HFFc6 (cell line): ENCODE measurements around the gene POLR3B. TPM values are rescaled to one million over a fixed set of nuclear protein-coding genes. Genes with fewer than 3 reads are reported as not detected.

Experiments
- DNase-seq: peaks from one replicate; pipeline ENCODE4 v3.0.0-alpha.2; 2018
- H3K27ac Mint-ChIP-seq: 2 replicates; pipeline ENCODE4 v1.8.0; 2020; ENCODE audit warnings: mild to moderate bottlenecking, mixed read lengths
- H3K27me3 Mint-ChIP-seq: 2 replicates; pipeline ENCODE4 v1.8.0; 2021; ENCODE audit warnings: mild to moderate bottlenecking, moderate library complexity, mixed read lengths; ENCODE audit not compliant: insufficient read depth
- H3K36me3 Mint-ChIP-seq: 2 replicates; pipeline ENCODE4 v1.8.0; 2021; ENCODE audit warnings: low read depth, mixed read lengths
- H3K4me1 Mint-ChIP-seq: 2 replicates; pipeline ENCODE4 v1.8.0; 2020; ENCODE audit warnings: low read depth, mixed read lengths
- H3K4me3 Mint-ChIP-seq: 2 replicates; pipeline ENCODE4 v1.8.0; 2020; ENCODE audit warnings: mild to moderate bottlenecking, moderate library complexity, mixed read lengths
- H3K9me3 Mint-ChIP-seq: 2 replicates; pipeline ENCODE4 v1.8.0; 2020; ENCODE audit warnings: mild to moderate bottlenecking, mixed read lengths
- CTCF ChIP-seq: fragments of 200-600 bp; sonication (generic); IDR thresholded peaks from 2 replicates; pipeline ENCODE4 v1.5.0; 2021; ENCODE audit warnings: antibody characterized with exemption, mild to moderate bottlenecking
- total RNA-seq, 6 experiments: library from RNA; stranded (reverse); fragmentation: NEBNext Ultra II Directional; extraction: Animal tissue kit (Norgen Biotek cat#: 25700); gene quantifications; 2 replicates in 1 of 6; 3 replicates in 5 of 6; pipeline ENCODE4 v1.2.3, GENCODE V29; 2021

The POLR3B gene
- total RNA-seq, 6 experiments from 2014 or later = 16.4 to 18.8 (median 17.3) TPM

- no peak for DNase-seq
- peaks cover 24% of the 10 kb centered on the region for H3K36me3 Mint-ChIP-seq
- no peak for TF ChIP-seq CTCF
- no peaks in the 10 kb centered on the region for H3K4me1 Mint-ChIP-seq
- H3K27me3 Mint-ChIP-seq = no peaks in the 10 kb centered on the region; the same call in 1 of the 2 replicates
- no peak overlapping the region for H3K4me3 Mint-ChIP-seq
- no peaks in the 10 kb centered on the region for H3K9me3 Mint-ChIP-seq
- H3K27ac Mint-ChIP-seq = no peak overlapping the region
These were observed 151.4 kb downstream of the POLR3B start for GRCh38 chr12:106508966-106509365.

DNA sequence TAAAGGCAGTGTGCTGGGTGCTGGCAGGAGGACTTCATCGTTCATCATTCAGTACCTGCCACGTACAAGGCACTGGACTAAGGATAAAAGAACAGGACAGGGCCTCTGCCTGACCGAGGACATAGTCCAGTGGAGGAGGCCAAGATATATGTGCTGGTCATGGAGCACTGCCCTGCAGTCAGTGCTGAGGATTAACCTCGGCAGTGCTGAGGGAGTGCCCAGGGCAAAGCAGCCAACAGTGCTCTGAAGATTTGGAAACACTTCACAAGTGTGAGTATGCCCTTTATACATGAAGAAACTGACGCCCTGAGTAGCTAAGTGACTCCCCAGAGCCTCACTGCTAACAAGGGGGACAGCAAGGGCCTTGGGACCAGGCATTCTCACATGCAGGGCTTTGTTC, 153.8 kb downstream of the POLR3B start:
- DNase-seq = no peak
- Mint-ChIP-seq H3K27ac (no peak overlapping the region), H3K9me3 (no peaks in the 10 kb centered on the region), H3K4me3 (no peak overlapping the region), H3K36me3 (peaks cover 20% of the 10 kb centered on the region), H3K4me1 (no peaks in the 10 kb centered on the region), H3K27me3 (peaks cover 2% of the 10 kb centered on the region; the same call in 1 of the 2 replicates)
- no peak for TF ChIP-seq CTCF

- no peaks in the 10 kb centered on the region for H3K9me3 Mint-ChIP-seq
- H3K27me3 Mint-ChIP-seq = peaks cover 8% of the 10 kb centered on the region; the same call in 1 of the 2 replicates
- no peak overlapping the region for H3K27ac Mint-ChIP-seq
- H3K36me3 Mint-ChIP-seq = peaks cover 8% of the 10 kb centered on the region; the same call in 1 of the 2 replicates
- peaks cover 8% of the 10 kb centered on the region for H3K4me1 Mint-ChIP-seq
- DNase-seq = no peak
- TF ChIP-seq CTCF = no peak
- H3K4me3 Mint-ChIP-seq = no peak overlapping the region
These were observed 159.8 kb downstream of the POLR3B start for GRCh38 chr12:106517314-106517713.

DNA sequence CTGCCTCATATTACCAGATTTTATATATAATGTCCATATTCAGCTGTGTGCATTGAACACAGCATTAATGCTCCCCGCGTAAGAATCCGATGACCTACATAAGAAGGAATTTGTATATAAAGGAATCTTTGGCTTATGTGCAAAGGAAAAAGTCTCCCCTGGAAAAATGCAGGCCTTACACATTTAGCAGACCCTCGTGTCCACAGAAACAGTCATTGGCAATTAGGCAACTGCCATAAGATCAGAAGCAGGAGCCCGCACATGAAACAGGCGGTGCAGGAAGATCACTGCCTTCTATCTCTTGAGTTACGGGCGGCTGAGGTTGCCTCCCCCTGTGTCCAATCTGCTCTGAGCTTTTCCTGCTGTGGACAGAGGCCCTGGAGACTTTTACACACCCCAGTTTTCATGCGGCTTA, 162.1 kb downstream of the POLR3B start:
- Mint-ChIP-seq H3K27me3 (peaks cover 10% of the 10 kb centered on the region; the same call in 1 of the 2 replicates), H3K4me3 (no peak overlapping the region), H3K4me1 (peaks cover 8% of the 10 kb centered on the region), H3K36me3 (no peaks in the 10 kb centered on the region), H3K9me3 (no peaks in the 10 kb centered on the region), H3K27ac (no peak overlapping the region)
- DNase-seq = no peak
- no peak for TF ChIP-seq CTCF

DNA sequence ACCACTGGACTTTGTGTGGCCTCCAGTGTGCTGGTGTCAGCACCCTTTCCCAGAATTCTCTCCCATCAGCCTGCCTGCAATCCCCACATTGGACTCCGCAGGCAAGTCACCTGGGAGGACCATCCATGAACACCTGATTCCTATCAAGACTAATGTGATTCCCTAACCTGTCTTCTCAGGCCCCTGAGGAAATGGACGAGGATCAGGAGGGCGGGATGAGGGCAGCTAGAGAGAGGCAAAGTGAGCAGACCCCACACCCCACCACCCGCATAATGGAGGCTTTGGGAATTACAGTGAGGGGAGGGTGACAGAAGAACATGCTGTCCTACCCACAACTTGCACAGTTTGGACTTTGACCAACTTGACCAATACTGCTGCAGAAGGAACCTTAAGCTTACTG, 164.4 kb downstream of the POLR3B start:
- DNase-seq = no peak
- Mint-ChIP-seq H3K36me3 (no peaks in the 10 kb centered on the region), H3K27ac (no peak overlapping the region), H3K4me3 (no peak overlapping the region), H3K4me1 (peaks cover 11% of the 10 kb centered on the region), H3K27me3 (peaks cover 8% of the 10 kb centered on the region; the same call in 1 of the 2 replicates), H3K9me3 (no peaks in the 10 kb centered on the region)
- TF ChIP-seq CTCF = no peak

DNA sequence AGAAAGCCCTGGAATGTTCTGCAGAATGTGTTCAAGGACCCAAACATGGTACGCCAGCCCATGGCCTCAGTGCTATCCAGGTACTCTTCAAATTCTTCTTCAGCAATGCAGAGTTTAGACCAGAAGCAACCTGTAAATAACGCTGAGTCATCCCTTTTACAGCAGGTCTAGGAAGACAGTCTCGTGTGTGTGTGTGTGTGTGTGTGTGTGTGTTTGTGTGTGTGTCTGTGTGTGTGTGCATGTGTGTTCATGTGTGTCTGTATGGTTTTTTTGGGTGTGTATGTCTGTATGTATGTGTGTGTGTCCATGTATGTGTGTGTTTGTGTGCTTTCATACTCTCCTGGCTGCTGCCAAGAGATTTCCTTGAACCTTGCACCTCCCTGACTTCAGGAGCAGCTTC, 165.2 kb downstream of the POLR3B start:
- no peak overlapping the region for H3K27ac Mint-ChIP-seq
- DNase-seq = no peak
- no peak overlapping the region for H3K4me3 Mint-ChIP-seq
- H3K4me1 Mint-ChIP-seq = peaks cover 19% of the 10 kb centered on the region
- no peaks in the 10 kb centered on the region for H3K9me3 Mint-ChIP-seq
- no peaks in the 10 kb centered on the region for H3K36me3 Mint-ChIP-seq
- peaks cover 8% of the 10 kb centered on the region; the same call in 1 of the 2 replicates for H3K27me3 Mint-ChIP-seq
- TF ChIP-seq CTCF = no peak
